HG02610 (cell line): ENCODE measurements around the gene TIAM1.

Experiments used
- ATAC-seq: cut with Tn5 transposase; IDR thresholded peaks from one replicate; pipeline ENCODE4 v1.9.1; 2021; ENCODE audit warnings: mild to moderate bottlenecking, moderate library complexity; ENCODE audit not compliant: unreplicated experiment

The TIAM1 gene

DNA sequence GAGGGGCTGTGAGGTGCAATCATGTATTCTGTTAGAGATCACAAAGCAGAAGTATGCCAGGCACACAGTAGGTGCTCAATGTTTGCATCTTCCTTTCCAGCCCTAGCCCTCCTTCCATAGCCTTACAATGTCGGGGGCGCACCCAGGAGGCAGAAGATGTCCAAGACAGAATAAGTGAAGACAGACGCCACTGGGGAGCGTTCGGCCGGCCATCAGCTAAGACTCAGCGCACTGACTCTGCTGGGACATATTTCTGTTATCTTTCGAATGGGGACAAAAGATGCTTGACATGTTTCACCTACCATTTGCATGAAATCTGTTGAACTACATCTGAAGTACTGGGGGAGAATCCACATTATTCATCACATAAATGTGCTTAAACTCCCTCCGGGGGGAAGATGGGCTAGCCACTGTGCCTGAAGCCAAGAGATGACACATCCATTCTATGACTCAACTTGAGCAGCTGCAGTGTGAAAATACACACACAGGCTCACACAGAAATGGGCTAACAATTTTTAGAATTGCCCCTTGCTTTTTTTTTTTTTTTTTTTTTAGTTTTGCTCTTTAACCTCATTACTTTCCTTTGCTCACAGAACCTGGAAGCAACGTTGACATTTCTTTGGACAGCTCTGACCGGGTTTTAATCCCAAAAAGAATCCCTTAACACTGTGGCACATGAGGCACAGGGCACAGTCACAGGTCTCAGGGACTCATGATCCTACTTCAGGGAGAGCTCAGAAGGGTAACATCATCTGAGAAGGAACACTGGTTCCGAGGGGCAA lies 7.9 kb downstream of the TIAM1 start:
- ATAC-seq = peak; percentile 64

GRCh38 chr21:31334648-31335121 lies 9.4 kb downstream of the TIAM1 start:
- no peak for ATAC-seq

GRCh38 chr21:31332525-31332924 lies 11.5 kb downstream of the TIAM1 start:
- no peak for ATAC-seq

DNA sequence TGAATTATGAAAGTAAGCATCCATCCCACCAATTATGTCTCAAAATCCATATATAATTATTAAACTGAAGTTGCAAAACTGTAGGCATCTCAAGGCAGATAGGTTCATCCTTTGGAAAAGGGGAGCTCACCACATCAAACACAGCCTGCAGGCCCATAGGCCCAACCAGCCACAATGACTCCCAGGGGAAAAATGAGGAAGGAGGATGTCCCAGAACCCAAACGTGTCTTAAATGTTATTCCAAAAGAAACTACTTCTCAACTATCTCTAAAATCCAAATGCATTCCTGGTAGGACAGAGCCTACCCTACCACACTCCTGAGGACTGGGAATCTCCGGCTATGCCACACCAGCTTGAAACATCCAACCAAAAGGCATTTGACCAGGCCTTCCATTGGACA lies 12.8 kb downstream of the TIAM1 start:
- no peak for ATAC-seq

DNA sequence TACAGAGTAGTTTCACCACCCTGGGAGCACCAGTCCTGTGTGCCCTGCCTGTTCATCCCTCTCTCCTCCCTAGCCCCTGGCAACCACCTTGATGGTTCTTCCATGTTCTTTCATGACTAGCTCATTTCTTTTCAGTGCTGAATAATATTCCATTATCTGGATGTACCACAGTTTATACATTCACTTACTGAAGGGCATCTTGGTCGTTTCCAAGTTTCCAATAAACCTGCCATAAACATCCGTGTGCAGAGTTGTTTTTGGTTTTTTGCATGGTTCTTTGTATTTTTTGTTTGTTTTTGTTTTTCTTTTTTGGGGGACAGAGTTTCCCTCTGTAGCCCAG lies 13.9 kb downstream of the TIAM1 start:
- no peak for ATAC-seq

- ATAC-seq = no peak
Observed at GRCh38 chr21:31329456-31330143, 14.5 kb downstream of the TIAM1 start.

DNA sequence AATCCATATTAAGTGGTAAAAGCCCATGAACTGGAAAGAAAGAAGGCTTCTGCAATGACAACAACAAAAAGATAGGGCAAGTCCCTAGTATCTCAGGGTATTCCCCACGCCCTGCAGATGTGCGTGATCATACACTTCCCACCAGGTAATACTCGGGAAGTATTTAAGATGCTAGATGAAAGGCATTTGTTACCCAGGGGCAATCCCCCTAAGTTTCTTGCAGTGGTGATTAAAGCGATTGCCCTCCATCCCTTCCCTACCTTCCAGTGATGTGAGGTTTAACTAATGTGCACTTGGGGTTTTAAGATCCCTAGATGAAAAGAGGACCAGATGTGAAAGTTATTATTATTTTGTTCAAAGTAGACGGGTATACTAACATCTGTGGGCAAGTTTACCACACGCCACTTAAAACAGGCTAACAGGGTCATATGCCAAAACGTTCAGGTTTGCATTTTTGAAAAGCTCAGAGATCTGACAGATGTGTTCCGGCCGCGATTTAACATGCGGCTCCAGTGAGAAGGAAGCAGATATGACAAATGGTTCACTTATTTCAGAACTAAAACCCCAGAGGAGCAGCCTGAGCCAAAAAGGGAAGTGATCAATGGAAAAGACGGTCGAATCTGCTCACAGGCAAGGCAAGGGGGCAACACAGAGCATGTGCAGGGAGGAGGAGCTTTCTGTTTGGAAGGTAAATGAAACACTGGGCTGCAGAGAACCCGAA lies 17.4 kb downstream of the TIAM1 start:
- ATAC-seq = peak; percentile 94

DNA sequence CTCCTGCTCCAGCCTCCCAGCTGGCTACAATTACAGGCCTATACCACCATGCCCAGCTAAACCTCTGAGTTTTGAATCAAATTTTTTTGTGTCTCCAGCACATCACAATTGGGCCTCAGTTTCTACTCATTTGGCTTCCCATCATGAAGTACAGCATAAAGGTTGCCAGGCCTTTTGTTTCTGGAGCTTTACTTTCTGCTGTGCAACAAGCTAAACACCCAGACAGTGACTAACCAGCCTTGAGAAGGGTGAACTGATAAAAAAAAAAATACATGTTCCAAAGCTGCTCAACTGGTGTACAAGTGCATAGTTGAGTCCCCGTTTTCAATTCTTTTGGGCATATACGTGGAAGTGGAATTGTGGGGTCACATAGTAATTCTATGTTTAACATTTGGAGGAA lies 25.1 kb downstream of the TIAM1 start:
- ATAC-seq = no peak

DNA sequence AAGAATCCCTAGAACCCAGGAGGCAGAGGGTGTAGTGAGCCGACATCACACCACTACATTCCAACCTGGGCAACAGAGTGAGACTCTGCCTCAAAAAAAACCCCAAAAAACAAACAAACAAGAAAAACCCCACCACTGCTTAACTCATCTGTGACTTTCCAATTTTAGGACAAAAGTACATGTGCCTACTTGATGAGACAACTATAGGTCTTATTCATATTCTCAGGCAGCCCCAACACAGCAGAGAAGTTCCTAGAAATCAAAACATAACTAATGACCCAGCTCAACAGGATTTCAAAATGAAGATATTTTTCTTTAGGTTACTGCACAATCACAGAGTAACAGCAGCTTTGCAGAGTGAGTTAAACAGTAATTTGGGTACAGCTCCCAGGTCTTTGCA lies 26.4 kb downstream of the TIAM1 start:
- ATAC-seq = peak; percentile 78

- no peak for ATAC-seq
Observed at GRCh38 chr21:31316488-31317169, 27.4 kb downstream of the TIAM1 start.

DNA sequence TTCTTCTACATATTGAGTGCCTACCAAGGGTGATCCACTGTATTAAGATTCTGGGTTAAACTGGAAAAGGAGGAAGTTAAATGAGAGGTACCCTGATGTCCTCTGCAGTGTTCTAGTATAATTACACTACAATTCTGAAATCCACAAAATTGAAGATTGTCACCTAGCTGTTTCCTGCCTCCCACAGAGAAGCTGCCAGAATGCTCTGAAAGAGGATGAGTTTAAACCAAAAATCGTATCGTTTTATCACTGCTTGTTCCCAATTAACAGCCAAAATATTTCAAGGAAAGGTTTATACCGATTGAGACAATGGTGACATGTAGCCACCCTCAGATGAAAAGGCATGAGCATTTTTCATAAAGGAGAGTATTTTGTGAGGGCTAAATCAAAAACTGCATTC lies 28.0 kb downstream of the TIAM1 start:
- no peak for ATAC-seq

- no peak for ATAC-seq
Observed at GRCh38 chr21:31310750-31311149, 33.3 kb downstream of the TIAM1 start.

DNA sequence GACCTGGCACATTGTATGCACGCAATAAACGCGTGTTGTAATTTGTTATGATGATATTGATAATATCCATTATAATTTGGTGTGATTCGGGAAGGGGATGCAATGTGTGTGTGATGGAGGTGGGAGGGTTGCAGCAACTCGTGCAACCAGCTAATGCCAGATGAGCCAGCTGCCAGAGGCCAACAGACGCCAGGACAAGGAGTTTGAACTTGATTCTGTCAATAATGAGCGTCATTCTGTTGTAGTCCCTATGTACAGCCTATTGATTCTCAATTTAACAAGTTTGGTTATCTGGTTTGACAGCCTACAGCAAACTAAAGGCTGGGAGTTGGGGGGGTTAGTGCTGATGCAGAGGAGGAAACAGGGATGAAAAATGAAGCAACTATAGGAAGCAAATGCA lies 35.5 kb downstream of the TIAM1 start:
- no peak for ATAC-seq

GRCh38 chr21:31305888-31306287 lies 38.2 kb downstream of the TIAM1 start:
- no peak for ATAC-seq

GRCh38 chr21:31299291-31300147 lies 44.5 kb downstream of the TIAM1 start:
- ATAC-seq = peak; percentile 57

- peak; percentile 21 for ATAC-seq
Observed at GRCh38 chr21:31298618-31299269, 45.3 kb downstream of the TIAM1 start.

- no peak for ATAC-seq
Observed at GRCh38 chr21:31297806-31298205, 46.3 kb downstream of the TIAM1 start.

DNA sequence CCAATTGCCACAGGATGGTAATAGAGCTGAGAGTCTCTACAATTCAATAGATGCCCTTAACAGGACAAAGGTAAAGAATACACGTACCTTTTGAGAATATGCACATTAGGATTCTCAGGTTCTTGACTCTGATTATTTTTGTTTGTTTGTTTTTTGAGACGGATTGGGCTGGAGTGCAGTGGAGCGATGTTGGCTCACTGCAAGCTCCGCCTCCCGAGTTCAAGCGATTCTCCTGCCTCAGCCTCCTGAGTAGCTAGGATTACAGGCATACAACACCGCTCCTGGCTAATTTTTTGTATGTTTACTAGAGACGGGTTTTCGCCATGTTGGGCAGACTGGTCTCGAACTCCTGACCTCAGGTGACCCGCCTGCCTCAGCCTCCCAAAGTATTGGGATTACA lies 48.4 kb downstream of the TIAM1 start:
- ATAC-seq = no peak

DNA sequence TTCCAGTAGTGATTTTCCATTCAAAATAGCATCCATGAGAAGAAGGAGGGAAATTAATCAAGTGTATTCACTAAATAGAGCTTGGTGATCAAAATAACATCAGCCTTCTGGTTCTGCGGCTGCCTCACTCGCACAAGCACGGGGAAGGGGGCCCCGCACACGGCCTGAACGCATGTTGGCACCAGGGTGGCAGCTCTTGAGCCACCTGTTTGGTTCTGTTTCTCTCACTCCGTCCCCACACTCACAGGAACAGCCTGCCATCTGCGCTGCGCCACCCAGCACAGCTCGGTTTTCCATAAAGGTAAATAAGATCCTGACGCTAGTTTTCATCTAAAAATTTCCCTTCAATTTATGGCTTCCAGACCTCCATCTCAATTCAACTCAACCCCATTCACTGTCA lies 49.4 kb downstream of the TIAM1 start:
- ATAC-seq = no peak

- ATAC-seq = no peak
Observed at GRCh38 chr21:31293986-31294385, 50.1 kb downstream of the TIAM1 start.
